ENCODE results near the gene CD300LD.

DNA sequence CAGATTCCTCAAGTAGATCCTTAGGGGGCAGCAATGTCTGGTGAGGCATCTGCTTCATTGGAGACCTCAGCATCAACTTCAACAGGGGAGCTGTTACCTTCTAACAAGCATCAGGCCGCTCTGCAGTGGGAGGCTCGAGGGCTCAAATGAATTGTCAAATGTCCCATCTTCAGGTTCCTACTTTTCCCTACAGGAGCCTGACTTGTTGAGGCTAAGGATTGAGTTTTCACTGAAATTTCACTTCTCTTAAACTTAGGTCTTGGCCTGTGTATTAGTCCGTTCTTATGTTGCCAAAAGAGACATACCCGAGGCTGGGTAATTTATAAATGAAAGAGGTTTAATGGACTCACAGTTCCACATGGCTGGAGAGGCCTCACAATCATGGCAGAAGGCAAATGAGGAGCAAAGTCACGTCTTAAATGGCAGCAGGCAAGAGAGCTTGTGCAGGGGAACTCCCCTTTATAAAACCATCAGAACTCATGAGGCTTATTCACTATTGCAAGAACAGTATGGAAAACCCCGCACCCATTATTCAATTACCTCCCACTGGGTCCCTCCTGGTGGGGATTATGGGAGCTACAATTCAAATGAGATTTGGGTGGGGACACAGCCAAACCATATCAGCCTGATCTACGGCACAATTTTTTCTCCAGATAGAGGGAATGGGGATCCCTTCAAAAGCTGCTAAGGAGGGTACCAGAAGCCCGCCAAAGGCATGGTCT lies 5.1 kb upstream of the CD300LD start:
- TF ChIP-seq, protein P1, sequence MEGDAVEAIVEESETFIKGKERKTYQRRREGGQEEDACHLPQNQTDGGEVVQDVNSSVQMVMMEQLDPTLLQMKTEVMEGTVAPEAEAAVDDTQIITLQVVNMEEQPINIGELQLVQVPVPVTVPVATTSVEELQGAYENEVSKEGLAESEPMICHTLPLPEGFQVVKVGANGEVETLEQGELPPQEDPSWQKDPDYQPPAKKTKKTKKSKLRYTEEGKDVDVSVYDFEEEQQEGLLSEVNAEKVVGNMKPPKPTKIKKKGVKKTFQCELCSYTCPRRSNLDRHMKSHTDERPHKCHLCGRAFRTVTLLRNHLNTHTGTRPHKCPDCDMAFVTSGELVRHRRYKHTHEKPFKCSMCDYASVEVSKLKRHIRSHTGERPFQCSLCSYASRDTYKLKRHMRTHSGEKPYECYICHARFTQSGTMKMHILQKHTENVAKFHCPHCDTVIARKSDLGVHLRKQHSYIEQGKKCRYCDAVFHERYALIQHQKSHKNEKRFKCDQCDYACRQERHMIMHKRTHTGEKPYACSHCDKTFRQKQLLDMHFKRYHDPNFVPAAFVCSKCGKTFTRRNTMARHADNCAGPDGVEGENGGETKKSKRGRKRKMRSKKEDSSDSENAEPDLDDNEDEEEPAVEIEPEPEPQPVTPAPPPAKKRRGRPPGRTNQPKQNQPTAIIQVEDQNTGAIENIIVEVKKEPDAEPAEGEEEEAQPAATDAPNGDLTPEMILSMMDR (IDR thresholded peaks at IDR 0.05; ENCODE audit: poor library complexity, severe bottlenecking) = no peak
- TF ChIP-seq POLR2AphosphoS5 (IDR thresholded peaks at IDR 0.05) (no peak), RAD21 (conservative IDR thresholded peaks at IDR 0.05) (no peak), EZH2 (IDR thresholded peaks at IDR 0.05; ENCODE audit: borderline replicate concordance, insufficient read depth, low read length, poor library complexity, severe bottlenecking) (no peak)
- TF ChIP-seq, protein P2, sequence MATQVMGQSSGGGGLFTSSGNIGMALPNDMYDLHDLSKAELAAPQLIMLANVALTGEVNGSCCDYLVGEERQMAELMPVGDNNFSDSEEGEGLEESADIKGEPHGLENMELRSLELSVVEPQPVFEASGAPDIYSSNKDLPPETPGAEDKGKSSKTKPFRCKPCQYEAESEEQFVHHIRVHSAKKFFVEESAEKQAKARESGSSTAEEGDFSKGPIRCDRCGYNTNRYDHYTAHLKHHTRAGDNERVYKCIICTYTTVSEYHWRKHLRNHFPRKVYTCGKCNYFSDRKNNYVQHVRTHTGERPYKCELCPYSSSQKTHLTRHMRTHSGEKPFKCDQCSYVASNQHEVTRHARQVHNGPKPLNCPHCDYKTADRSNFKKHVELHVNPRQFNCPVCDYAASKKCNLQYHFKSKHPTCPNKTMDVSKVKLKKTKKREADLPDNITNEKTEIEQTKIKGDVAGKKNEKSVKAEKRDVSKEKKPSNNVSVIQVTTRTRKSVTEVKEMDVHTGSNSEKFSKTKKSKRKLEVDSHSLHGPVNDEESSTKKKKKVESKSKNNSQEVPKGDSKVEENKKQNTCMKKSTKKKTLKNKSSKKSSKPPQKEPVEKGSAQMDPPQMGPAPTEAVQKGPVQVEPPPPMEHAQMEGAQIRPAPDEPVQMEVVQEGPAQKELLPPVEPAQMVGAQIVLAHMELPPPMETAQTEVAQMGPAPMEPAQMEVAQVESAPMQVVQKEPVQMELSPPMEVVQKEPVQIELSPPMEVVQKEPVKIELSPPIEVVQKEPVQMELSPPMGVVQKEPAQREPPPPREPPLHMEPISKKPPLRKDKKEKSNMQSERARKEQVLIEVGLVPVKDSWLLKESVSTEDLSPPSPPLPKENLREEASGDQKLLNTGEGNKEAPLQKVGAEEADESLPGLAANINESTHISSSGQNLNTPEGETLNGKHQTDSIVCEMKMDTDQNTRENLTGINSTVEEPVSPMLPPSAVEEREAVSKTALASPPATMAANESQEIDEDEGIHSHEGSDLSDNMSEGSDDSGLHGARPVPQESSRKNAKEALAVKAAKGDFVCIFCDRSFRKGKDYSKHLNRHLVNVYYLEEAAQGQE (IDR thresholded peaks at IDR 0.05; ENCODE audit: borderline replicate concordance) = no peak
